K562 (cell line): ENCODE data around the gene NMUR1. TPM values are rescaled to one million over a fixed set of nuclear protein-coding genes. Genes with fewer than 3 reads are reported as not detected.

Experiments used
- ATAC-seq: fragments of 200-7000 bp; cut with Tn5 transposase; 3 replicates; pipeline ENCODE4 v1.9.1; 2020; ENCODE audit warnings: moderate library complexity
- BruUV-seq: library from RNA; stranded (reverse); fragments of 400-500 nt; replicated peaks from 2 replicates; lab custom pipeline; 2021; lab: Mats Ljungman, UMichigan
- CTCF ChIA-PET: fragments of 300-600 bp; formaldehyde crosslinking; extraction: SDS; loops from one replicate; lab custom pipeline; 2021; ENCODE audit warnings: low intra/inter-chr PET ratio; lab: Yijun Ruan, JAX
- POLR2A ChIA-PET: fragments of 300-600, 350-650 bp; sonication (Branson Sonifier 250); formaldehyde crosslinking; extraction: SDS; loops from one replicate; lab custom pipeline; 2021; ENCODE audit warnings: antibody characterized with exemption, inconsistent platforms; lab: Yijun Ruan, JAX
- DNase-seq, 4 experiments: peaks; one replicate each; pipeline versions ENCODE4 v3.0.0 to v3.0.0-alpha.2; 2011 to 2018; ENCODE audit warnings: low spot score in 3 of 4, mixed read lengths in 3 of 4; ENCODE audit errors: extremely low read depth in 1 of 4
- FAIRE-seq: peaks from 2 replicates; lab custom pipeline; 2011; peaks lifted over from hg19 to GRCh38; lab: Jason Lieb, UNC
- H2AFZ ChIP-seq: 2 replicates; pipeline ENCODE4 v1.6.0; 2011; ENCODE audit warnings: low read depth, low read length, control low read depth, inconsistent platforms
- H3K27ac ChIP-seq: fragments of 200-600 bp; 3 replicates; pipeline ENCODE4 v1.8.0; 2011; ENCODE audit warnings: low read depth, mild to moderate bottlenecking, control low read depth, inconsistent platforms, low read length, moderate library complexity, mixed read lengths; ENCODE audit errors: extremely low read depth
- H3K27me3 ChIP-seq, 2 experiments: fragments of 300-600 bp in 1 of 2; 2 replicates in 1 of 2; 3 replicates in 1 of 2; pipeline versions ENCODE4 v1.6.0 to v1.8.0; 2011; ENCODE audit warnings: inconsistent platforms in 2 of 2, low read length in 2 of 2, mild to moderate bottlenecking in 1 of 2, mixed read lengths in 1 of 2, moderate library complexity in 1 of 2; ENCODE audit not compliant: control insufficient read depth in 2 of 2, insufficient read depth in 2 of 2
- H3K36me3 ChIP-seq: fragments of 300-600 bp; 3 replicates; pipeline ENCODE4 v1.8.0; 2011; ENCODE audit warnings: mild to moderate bottlenecking, low read length, inconsistent platforms; ENCODE audit not compliant: control insufficient read depth, insufficient read depth
- H3K4me1 ChIP-seq, 2 experiments: fragments of 200-600 bp in 1 of 2; replicated peaks in 1 of 2; 2 replicates in 1 of 2; 3 replicates in 1 of 2; pipeline versions ENCODE4 v1.5.1 to v1.8.0; 2011; ENCODE audit warnings: inconsistent platforms in 2 of 2, low read length in 2 of 2, mild to moderate bottlenecking in 1 of 2, mixed read lengths in 1 of 2, moderate library complexity in 1 of 2; ENCODE audit not compliant: control insufficient read depth in 2 of 2, insufficient read depth in 2 of 2
- H3K4me2 ChIP-seq: 2 replicates; pipeline ENCODE4 v1.6.1; 2011; ENCODE audit warnings: low read length, control low read depth, inconsistent platforms, mixed read lengths; ENCODE audit not compliant: insufficient read depth
- H3K4me3 ChIP-seq: fragments of 200-600 bp; sonication (generic), shearing (Covaris generic); 2 replicates; pipeline ENCODE4 v1.5.1; 2016; ENCODE audit warnings: control low read depth, inconsistent platforms
- H3K79me2 ChIP-seq: fragments of 200-600 bp; 3 replicates; pipeline ENCODE4 v1.8.0; 2011; ENCODE audit warnings: low read length, inconsistent platforms; ENCODE audit not compliant: control insufficient read depth, insufficient read depth
- H3K9ac ChIP-seq, 2 experiments: 2 replicates each; pipeline versions ENCODE4 v1.6.0 to v1.6.1; 2011; ENCODE audit warnings: low read depth in 2 of 2, low read length in 2 of 2, control low read depth in 1 of 2, inconsistent platforms in 1 of 2, mild to moderate bottlenecking in 1 of 2, mixed read lengths in 1 of 2; ENCODE audit not compliant: insufficient read depth in 1 of 2
- H3K9me1 ChIP-seq: one replicate; pipeline ENCODE4 v1.6.0; 2011; ENCODE audit warnings: inconsistent platforms, mild to moderate bottlenecking, low read length, moderate library complexity; ENCODE audit not compliant: control insufficient read depth, insufficient read depth
- H3K9me3 ChIP-seq: replicated peaks from 2 replicates; pipeline ENCODE4 v1.5.1; 2011; ENCODE audit warnings: low read depth, low read length, inconsistent platforms; ENCODE audit not compliant: control insufficient read depth, insufficient read depth
- H4K20me1 ChIP-seq: replicated peaks from 2 replicates; pipeline ENCODE4 v1.6.1; 2011; ENCODE audit warnings: low read length, inconsistent platforms, mixed read lengths; ENCODE audit not compliant: control insufficient read depth, insufficient read depth
- COPS2 ChIP-seq: fragments of 450-650 bp; conservative IDR thresholded peaks from 2 replicates; pipeline ENCODE4 v1.6.1; 2016; ENCODE audit warnings: mild to moderate bottlenecking, moderate library complexity
- HDAC2 ChIP-seq: fragments of 450-650 bp; IDR thresholded peaks from 2 replicates; pipeline ENCODE4 v1.6.1; 2016; ENCODE audit warnings: mild to moderate bottlenecking
- HNRNPH1 ChIP-seq: fragments of 200-400 bp; formaldehyde crosslinking; optimal IDR thresholded peaks from 2 replicates; pipeline ENCODE3; 2017; ENCODE audit warnings: low read depth, mild to moderate bottlenecking, low read length, moderate library complexity
- WGBS: fragments of 100-300 bp; shearing (Covaris generic); methylation state at CpG from one replicate; pipeline ENCODE4 v1.1.6; 2016; ENCODE audit warnings: low coverage, mixed read lengths; ENCODE audit not compliant: insufficient coverage; ENCODE audit errors: missing lambda C conversion rate; 5-methylcytosine and 5-hydroxymethylcytosine counted together
- in situ Hi-C: fragments of 300-500 bp; cut with MboI; formaldehyde crosslinking; loops from 4 replicates; pipeline ENCODE4 v1.15.0; 2018; ENCODE audit warnings: inconsistent platforms, mixed read lengths
- intact Hi-C: fragments of 100-400 bp; cut with micrococcal nuclease; formaldehyde crosslinking; loops from 2 replicates; pipeline ENCODE4 v1.14.2; 2022
- polyA plus RNA-seq, 8 experiments: library from polyadenylated mRNA; depleted of rRNA in 4 of 8; stranded (reverse) in 5 of 8; unstranded in 3 of 8; fragments of >200 nt; fragmentation: Nextera tagmentation in 2 of 8; fragmentation: Illumina TruSeq in 1 of 8; extraction: Ambion mirVana in 2 of 8; extraction: Trizol in 1 of 8; gene quantifications; 2 replicates each; pipeline versions ENCODE4 v1.2.1 to v1.2.3, GENCODE V29; 2011 to 2014; ENCODE audit warnings: inconsistent platforms in 1 of 8, missing spikeins in 1 of 8
- total RNA-seq, 7 experiments: library from RNA; depleted of rRNA in 6 of 7; stranded (reverse); fragments of >200 nt in 6 of 7; fragmentation: Illumina TruSeq in 2 of 7; extraction: Trizol in 2 of 7; gene quantifications; 2 replicates each; pipeline versions ENCODE4 v1.2.1 to v1.2.3, GENCODE V29; 2011 to 2021; ENCODE audit warnings: low replicate concordance in 1 of 7
- TF ChIP-seq, protein P1 (sequence below): sonication (generic); formaldehyde crosslinking; IDR thresholded peaks from 2 replicates; pipeline ENCODE4 v1.8.0; 2022; ENCODE audit warnings: mild to moderate bottlenecking, missing genetic modification reagents

NMUR1 gene
- total and polyA plus RNA-seq, 9 of the 15 experiments (the other 6 are each of a cell fraction or from before 2014, with no cell fraction given) = 0.01 to 0.27 (median 0.15) TPM

DNA sequence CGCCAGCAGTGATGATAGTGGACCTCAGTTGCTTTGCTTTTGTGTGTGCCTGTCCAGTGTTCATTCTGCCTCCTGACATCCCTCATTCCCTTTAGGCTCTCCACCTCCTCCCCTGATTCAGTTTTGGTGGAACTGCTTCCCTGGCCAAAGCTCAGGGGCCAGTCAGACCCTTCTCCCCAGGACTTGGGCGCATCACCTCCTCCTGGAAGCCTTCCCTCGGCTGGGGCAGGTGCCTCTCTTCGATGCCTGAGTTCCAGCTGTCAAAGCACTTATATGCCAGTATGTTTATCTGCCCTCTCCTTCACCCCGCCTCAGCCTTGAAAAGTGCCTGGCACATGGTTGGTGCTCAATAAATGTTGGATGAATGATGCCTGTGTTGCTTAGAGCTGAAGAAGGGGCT, 11.5 kb downstream of the NMUR1 start:
- DNase-seq = no peak
- no TSS peak for BruUV-seq
- peak overlapping the region in 1 of 2 experiments; percentile 9; a peak in 1 of 4 replicates for H3K9ac ChIP-seq
- H3K27ac ChIP-seq = no peak overlapping the region
- no peaks in the 10 kb centered on the region for H3K36me3 ChIP-seq
- WGBS = 65% methylated on average over 5 of the region's 5 CpGs
- no peak for FAIRE-seq
- no peak overlapping the region for H3K4me3 ChIP-seq
- ATAC-seq = no peak
- no peak overlapping the region for H3K4me2 ChIP-seq
- no peaks in the 10 kb centered on the region for H4K20me1 ChIP-seq
- H2AFZ ChIP-seq = no peak overlapping the region
- ChIA-PET CTCF (no interaction called here), POLR2A (interaction anchor here (0.6 kb wide), 1 partner anchor 243 kb away, joined by 3 read pairs; no protein-coding TSS in a partner anchor)
- in situ Hi-C loops = loop anchor here (5.0 kb wide), 1 partner anchor 34 kb away; no protein-coding TSS in a partner anchor
- TF ChIP-seq HNRNPH1 = no peak
- TF ChIP-seq, protein P1, sequence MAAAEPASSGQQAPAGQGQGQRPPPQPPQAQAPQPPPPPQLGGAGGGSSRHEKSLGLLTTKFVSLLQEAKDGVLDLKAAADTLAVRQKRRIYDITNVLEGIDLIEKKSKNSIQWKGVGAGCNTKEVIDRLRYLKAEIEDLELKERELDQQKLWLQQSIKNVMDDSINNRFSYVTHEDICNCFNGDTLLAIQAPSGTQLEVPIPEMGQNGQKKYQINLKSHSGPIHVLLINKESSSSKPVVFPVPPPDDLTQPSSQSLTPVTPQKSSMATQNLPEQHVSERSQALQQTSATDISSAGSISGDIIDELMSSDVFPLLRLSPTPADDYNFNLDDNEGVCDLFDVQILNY (CRISPR knock-in tag) = no peak
- no peak for TF ChIP-seq COPS2
- TF ChIP-seq HDAC2 = no peak
- no peaks in the 10 kb centered on the region for H3K9me3 ChIP-seq
- peaks cover 13% of the 10 kb centered on the region for H3K79me2 ChIP-seq
- no peaks in the 10 kb centered on the region; a peak in 1 of 5 replicates for H3K27me3 ChIP-seq
- peaks cover 2% of the 10 kb centered on the region for H3K9me1 ChIP-seq
- intact Hi-C loops = loop anchor here (5.0 kb wide), 1 partner anchor 84 kb away; no protein-coding TSS in a partner anchor
- H3K4me1 ChIP-seq = peaks cover 10 to 19% of the 10 kb centered on the region in 2 experiments; a peak in 4 of 5 replicates
